Measurements from ENCODE around the gene MLN. TPM values are rescaled to one million over a fixed set of nuclear protein-coding genes. Genes with fewer than 3 reads are reported as not detected.

Gene MLN
- polyA plus RNA-seq, 2 of the 4 experiments (the other 2 are of a cell fraction): not detected

- Histone ChIP-seq H3K9me3 (no peaks in the 10 kb centered on the region), H3K4me3 (no peak overlapping the region), H3K4me2 (no peak overlapping the region), H3K4me1 (peaks cover 24% of the 10 kb centered on the region), H3K27ac (no peak overlapping the region)
- TF ChIP-seq CHD2 (IDR thresholded peaks at IDR 0.05; ENCODE audit: low read length, partially characterized antibody) (no peak), SREBF2 (IDR thresholded peaks at IDR 0.05) (no peak), RCOR1 (IDR thresholded peaks at IDR 0.05; ENCODE audit: low read depth, low read length) (no peak), ZC3H11A (IDR thresholded peaks at IDR 0.05) (no peak), PHF8 (IDR thresholded peaks at IDR 0.05; ENCODE audit: borderline replicate concordance, low read depth) (no peak)
- POLR2A ChIA-PET: interaction anchor here (1.0 kb wide), 1 partner anchor 32 kb away, joined by 3 read pairs; no protein-coding TSS in a partner anchor
- CTCF ChIA-PET: interaction anchor here (0.8 to 6.7 kb wide), 7 partner anchors 9 to 377 kb away, joined by 4 to 62 read pairs (median 9); partner anchors contain the start of gene LEMD2
- no peak for DNase-seq (ENCODE audit: low read depth in 1 of 2, low spot score in 1 of 2)
- FAIRE-seq: no peak
- WGBS (ENCODE audit: missing lambda C conversion rate): 93% methylated on average over 8 of the region's 12 CpGs
- ATAC-seq: no peak
These were observed 25.2 kb downstream of the MLN start for GRCh38 chr6:33778444-33779121.

GRCh38 chr6:33777398-33778388 is 26.1 kb downstream of the MLN start:
- H3K4me1 ChIP-seq: peaks cover 22% of the 10 kb centered on the region
- no peak for DNase-seq (ENCODE audit: low read depth in 1 of 2, low spot score in 1 of 2)
- H3K4me2 ChIP-seq: no peak overlapping the region
- TF ChIP-seq BHLHE40 (IDR thresholded peaks at IDR 0.05; ENCODE audit: low read depth, low read length) (no peak), EHF (CRISPR knock-in tag; IDR thresholded peaks at IDR 0.05) (no peak), EP300 (IDR thresholded peaks at IDR 0.05) (no peak), HOXA7 (CRISPR knock-in tag; IDR thresholded peaks at IDR 0.05) (no peak), KDM1A (IDR thresholded peaks at IDR 0.05; ENCODE audit: low read depth) (no peak)
- ChIA-PET CTCF (interaction anchor here (0.8 to 6.7 kb wide), 6 partner anchors 8 to 378 kb away, joined by 4 to 62 read pairs (median 6); partner anchors contain the start of gene LEMD2), POLR2A (interaction anchor here (1.0 kb wide), 1 partner anchor 31 kb away, joined by 3 read pairs; no protein-coding TSS in a partner anchor)
- no peak overlapping the region for H3K27ac ChIP-seq
- FAIRE-seq: no peak
- WGBS (ENCODE audit: missing lambda C conversion rate): 92% methylated on average over 23 of the region's 25 CpGs
- no peaks in the 10 kb centered on the region for H3K9me3 ChIP-seq
- H3K4me3 ChIP-seq: no peak overlapping the region
- no peak for ATAC-seq

- Histone ChIP-seq H3K9me3 (no peaks in the 10 kb centered on the region), H3K27ac (no peak overlapping the region), H3K4me2 (no peak overlapping the region), H3K4me3 (no peak overlapping the region), H3K4me1 (peaks cover 22% of the 10 kb centered on the region)
- ChIA-PET POLR2A (no interaction called here), CTCF (interaction anchor here (0.8 to 2.6 kb wide), 4 partner anchors 15 to 378 kb away, joined by 3 to 10 read pairs (median 8); no protein-coding TSS in a partner anchor)
- ATAC-seq (no peak), FAIRE-seq (no peak), DNase-seq (ENCODE audit: low read depth in 1 of 2, low spot score in 1 of 2) (no peak)
- WGBS (ENCODE audit: missing lambda C conversion rate): 100% methylated on average over 5 of the region's 13 CpGs
- no peak for TF ChIP-seq TP53 (CRISPR knock-in tag; IDR thresholded peaks at IDR 0.05)
- TF ChIP-seq SREBF2 (IDR thresholded peaks at IDR 0.05): no peak
- no peak for TF ChIP-seq HDAC2 (IDR thresholded peaks at IDR 0.05)
- no peak for TF ChIP-seq CBX8 (IDR thresholded peaks at IDR 0.05)
- no peak for TF ChIP-seq POLR2AphosphoS2 (conservative IDR thresholded peaks at IDR 0.05; ENCODE audit: low read length)
- TF ChIP-seq JUN (IDR thresholded peaks at IDR 0.05): no peak
- no peak for TF ChIP-seq CTCF (IDR thresholded peaks at IDR 0.05)
- no peak for TF ChIP-seq TFCP2L1 (CRISPR knock-in tag; IDR thresholded peaks at IDR 0.05)
- TF ChIP-seq CBX2 (IDR thresholded peaks at IDR 0.05; ENCODE audit: borderline replicate concordance, low read depth): no peak
- TF ChIP-seq ESRRA (IDR thresholded peaks at IDR 0.05; ENCODE audit: borderline replicate concordance, low read length): no peak
- no peak for TF ChIP-seq NR3C1 (IDR thresholded peaks at IDR 0.05)
- TF ChIP-seq GATA3 (IDR thresholded peaks at IDR 0.05; ENCODE audit: borderline replicate concordance): no peak
- TF ChIP-seq RCOR1 (IDR thresholded peaks at IDR 0.05; ENCODE audit: low read depth, low read length): no peak
These were observed 27.0 kb downstream of the MLN start for GRCh38 chr6:33776764-33777163.
